NB4 (cell line): ENCODE data around the gene CREBBP.

ENCODE experiments used
- DNase-seq: peaks from one replicate; pipeline ENCODE4 v3.0.0; 2010; ENCODE audit warnings: low read depth
- H3K4me3 ChIP-seq: one replicate; pipeline ENCODE4 v1.5.1; 2011; ENCODE audit warnings: mild to moderate bottlenecking, low read depth, low read length, moderate library complexity
- CTCF ChIP-seq: IDR thresholded peaks from one replicate; pipeline ENCODE4 v1.5.1; 2012; ENCODE audit warnings: low read depth, low read length
- MAX ChIP-seq: IDR thresholded peaks from 2 replicates; pipeline ENCODE4 v1.6.1; 2011; ENCODE audit warnings: low read depth, low read length
- MYC ChIP-seq: IDR thresholded peaks from 2 replicates; pipeline ENCODE4 v1.6.1; 2011; ENCODE audit warnings: low read depth, low read length
- POLR2A ChIP-seq: IDR thresholded peaks from 2 replicates; pipeline ENCODE4 v1.6.1; 2011; ENCODE audit warnings: mild to moderate bottlenecking; ENCODE audit not compliant: insufficient read length; ENCODE audit errors: extremely low read depth

CREBBP gene

GRCh38 chr16:3793161-3793576 lies 87.3 kb downstream of the CREBBP start:
- H3K4me3 ChIP-seq: no peak overlapping the region
- no peak for DNase-seq
- TF ChIP-seq MAX: no peak
- TF ChIP-seq MYC: no peak
- TF ChIP-seq CTCF: no peak
- TF ChIP-seq POLR2A: no peak

- no peak for DNase-seq
- TF ChIP-seq POLR2A: no peak
- TF ChIP-seq CTCF: no peak
- TF ChIP-seq MYC: no peak
- no peak for TF ChIP-seq MAX
- no peak overlapping the region for H3K4me3 ChIP-seq
Measured at GRCh38 chr16:3792472-3793012, 88.0 kb downstream of the CREBBP start.

- DNase-seq: no peak
- TF ChIP-seq CTCF: no peak
- no peak for TF ChIP-seq MAX
- no peak for TF ChIP-seq MYC
- TF ChIP-seq POLR2A: no peak
- H3K4me3 ChIP-seq: no peak overlapping the region
Measured at GRCh38 chr16:3791701-3792100, 88.8 kb downstream of the CREBBP start.

- TF ChIP-seq CTCF (no peak), MAX (no peak)
- H3K4me3 ChIP-seq: no peak overlapping the region
- DNase-seq: peak; percentile 34
Measured at GRCh38 chr16:3789375-3790099, 91.0 kb downstream of the CREBBP start.

GRCh38 chr16:3788711-3789374 lies 91.7 kb downstream of the CREBBP start:
- DNase-seq: no peak
- TF ChIP-seq MAX: no peak
- no peak for TF ChIP-seq CTCF
- TF ChIP-seq POLR2A: no peak
- TF ChIP-seq MYC: no peak
- H3K4me3 ChIP-seq: no peak overlapping the region
